Colonic mucosa (tissue), 4 donors: ENCODE results near the gene PLEKHG5. TPM values are rescaled to one million over a fixed set of nuclear protein-coding genes. Genes with fewer than 3 reads are reported as not detected.

ENCODE experiments used
- DNase-seq: peaks from one replicate; pipeline ENCODE4 v3.0.0-alpha.2; 2020
- H3K27ac ChIP-seq: fragments of 200-600 bp; one replicate; pipeline ENCODE4 v1.8.0; 2021
- H3K27me3 ChIP-seq: fragments of 200-600 bp; one replicate; pipeline ENCODE4 v1.8.0; 2021
- H3K36me3 ChIP-seq: fragments of 200-600 bp; one replicate; pipeline ENCODE4 v1.8.0; 2021
- H3K4me1 ChIP-seq: fragments of 200-600 bp; one replicate; pipeline ENCODE4 v1.8.0; 2021; ENCODE audit warnings: mild to moderate bottlenecking
- H3K4me3 ChIP-seq: fragments of 200-600 bp; one replicate; pipeline ENCODE4 v1.8.0; 2021
- H3K9ac ChIP-seq, 2 donors: one replicate each; pipeline ENCODE4 v1.7.0; 2013; ENCODE audit warnings: control low read depth in 2 of 2, low read depth in 2 of 2, low read length in 2 of 2
- H3K9me3 ChIP-seq: fragments of 200-600 bp; one replicate; pipeline ENCODE4 v1.8.0; 2021
- intact Hi-C: fragments of 100-400 bp; cut with DNase I; formaldehyde crosslinking; loops from one replicate; pipeline ENCODE4 v1.14.1; 2022
- total RNA-seq, 2 donors: library from RNA; stranded (reverse); fragmentation: NEBNext Ultra II Directional in 1 of 2; extraction: Animal tissue kit (Norgen Biotek cat#: 25700) in 1 of 2; gene quantifications; one replicate each; pipeline ENCODE4 v1.2.1, GENCODE V29; 2021
- TF ChIP-seq, protein P1 (sequence below): fragments of 200-600 bp; IDR thresholded peaks from one replicate; pipeline ENCODE4 v1.8.0; 2022; ENCODE audit warnings: antibody characterized with exemption, mild to moderate bottlenecking
- donor health status: healthy.
- donor health status: DM: no; HTN: no; CAD: no.
- donor health status: DM: no; HTN: no; CAD: no.

The PLEKHG5 gene
- 10 to 100 TPM; 13.9 to 19.6 TPM for total RNA-seq

DNA sequence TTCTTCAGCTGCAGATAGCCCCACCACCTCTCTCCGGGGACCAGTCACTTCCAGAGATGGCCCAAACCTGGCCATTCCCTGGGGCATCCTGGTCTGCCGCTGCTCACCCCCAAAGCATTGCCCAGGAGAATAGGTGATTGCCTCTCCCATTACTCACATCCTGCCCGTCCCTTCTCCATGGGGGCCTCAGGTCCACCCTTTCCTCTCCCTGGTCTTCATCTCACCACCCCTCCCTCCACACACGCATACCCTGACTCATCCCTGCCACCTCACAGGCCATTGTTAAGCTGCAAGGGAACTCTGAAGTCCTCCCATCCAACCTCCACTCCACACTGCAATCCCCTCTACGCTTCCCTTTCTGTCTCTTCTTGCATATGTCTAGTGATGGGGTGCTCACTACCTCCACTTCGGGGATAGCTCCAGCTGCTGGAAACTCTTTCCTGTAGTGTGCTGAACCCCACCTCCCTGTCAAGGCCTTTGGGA is at the start of gene PLEKHG5:
Gene PLEKHG5 (minus strand): TSS at position 188 of the 483 bp plus-strand sequence. CDS start 14,096 bp downstream, outside the sequence.
- Histone ChIP-seq H3K27ac (peak within 1 kb of the TSS; percentile 67), H3K4me3 (peak within 1 kb of the TSS; percentile 81), H3K9me3 (no peaks in the 10 kb centered on the region), H3K27me3 (peaks cover under 1% of the 10 kb centered on the region), H3K9ac (peak within 1 kb of the TSS; percentile 79 to 84), H3K36me3 (no peaks in the 10 kb centered on the region), H3K4me1 (peaks cover 3% of the 10 kb centered on the region)
- no peak for DNase-seq
- intact Hi-C loops, result no loop called here
- TF ChIP-seq, protein P1, sequence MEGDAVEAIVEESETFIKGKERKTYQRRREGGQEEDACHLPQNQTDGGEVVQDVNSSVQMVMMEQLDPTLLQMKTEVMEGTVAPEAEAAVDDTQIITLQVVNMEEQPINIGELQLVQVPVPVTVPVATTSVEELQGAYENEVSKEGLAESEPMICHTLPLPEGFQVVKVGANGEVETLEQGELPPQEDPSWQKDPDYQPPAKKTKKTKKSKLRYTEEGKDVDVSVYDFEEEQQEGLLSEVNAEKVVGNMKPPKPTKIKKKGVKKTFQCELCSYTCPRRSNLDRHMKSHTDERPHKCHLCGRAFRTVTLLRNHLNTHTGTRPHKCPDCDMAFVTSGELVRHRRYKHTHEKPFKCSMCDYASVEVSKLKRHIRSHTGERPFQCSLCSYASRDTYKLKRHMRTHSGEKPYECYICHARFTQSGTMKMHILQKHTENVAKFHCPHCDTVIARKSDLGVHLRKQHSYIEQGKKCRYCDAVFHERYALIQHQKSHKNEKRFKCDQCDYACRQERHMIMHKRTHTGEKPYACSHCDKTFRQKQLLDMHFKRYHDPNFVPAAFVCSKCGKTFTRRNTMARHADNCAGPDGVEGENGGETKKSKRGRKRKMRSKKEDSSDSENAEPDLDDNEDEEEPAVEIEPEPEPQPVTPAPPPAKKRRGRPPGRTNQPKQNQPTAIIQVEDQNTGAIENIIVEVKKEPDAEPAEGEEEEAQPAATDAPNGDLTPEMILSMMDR, result no peak

DNA sequence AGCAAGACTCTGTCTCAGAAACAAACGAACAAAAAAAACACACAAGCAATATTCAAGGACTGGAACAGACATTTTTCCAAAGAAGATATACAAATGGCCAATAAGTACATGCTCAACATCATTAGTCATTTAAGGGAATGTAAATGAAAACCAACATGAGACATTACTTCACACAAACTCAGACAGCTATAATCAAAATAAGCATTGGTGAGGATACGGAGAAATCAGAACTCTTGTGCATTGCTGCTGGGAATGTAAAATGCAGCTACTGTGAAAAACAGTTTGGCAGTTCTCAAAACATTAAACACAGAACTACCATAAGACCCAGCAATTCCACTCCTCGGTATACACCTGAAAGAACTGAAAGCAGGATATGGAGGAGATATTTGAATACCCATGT is 47.5 kb upstream of the PLEKHG5 start:
- TF ChIP-seq, protein P1, result no peak

DNA sequence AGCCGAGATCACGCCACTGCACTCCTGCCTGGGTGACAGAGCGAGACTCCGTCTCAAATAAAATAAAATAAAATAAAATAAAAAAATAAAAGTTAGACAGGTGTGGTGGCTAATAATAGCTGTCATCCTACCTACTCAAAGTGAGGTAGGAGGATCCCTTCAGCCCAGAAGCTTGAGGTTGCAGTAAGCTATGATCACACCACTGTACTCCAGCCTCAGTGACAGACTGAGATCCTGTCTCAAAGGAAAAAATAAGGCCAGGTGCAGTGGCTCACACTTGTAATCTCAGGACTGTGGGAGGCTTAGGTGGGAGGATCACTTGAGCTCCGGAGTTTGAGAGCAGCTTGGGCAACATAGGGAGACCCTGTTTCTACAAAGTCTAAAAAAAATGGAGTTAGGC is 44.8 kb upstream of the PLEKHG5 start:
- H3K36me3 ChIP-seq, result peaks cover 18% of the 10 kb centered on the region

More for the DNA sequence above, 47.5 kb upstream of the PLEKHG5 start:
- Histone ChIP-seq H3K36me3 (no peaks in the 10 kb centered on the region), H3K9ac (no peak overlapping the region), H3K27ac (no peak overlapping the region), H3K4me3 (no peak overlapping the region), H3K27me3 (no peaks in the 10 kb centered on the region), H3K9me3 (no peaks in the 10 kb centered on the region), H3K4me1 (no peaks in the 10 kb centered on the region)
- no peak for DNase-seq
- intact Hi-C loops, result no loop called here

DNA sequence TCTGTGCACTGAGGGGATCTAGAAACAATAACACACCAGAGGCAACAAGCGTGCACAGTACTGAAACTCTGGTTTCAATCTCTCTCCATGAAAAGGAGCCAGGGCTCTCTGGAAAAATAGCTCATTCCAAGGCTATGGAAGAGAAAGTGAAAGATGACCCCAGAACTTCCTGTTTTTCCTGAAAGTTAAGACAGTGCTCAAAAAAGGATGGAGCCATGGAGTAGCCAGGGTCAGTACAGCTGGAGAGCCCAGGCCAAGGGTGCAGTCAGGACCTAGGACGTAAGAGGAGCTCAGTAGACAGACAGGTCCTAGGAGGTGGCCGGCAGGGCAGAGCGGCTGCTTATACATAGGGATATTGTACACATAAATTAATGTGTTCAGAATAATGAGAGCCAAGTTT is 43.7 kb upstream of the PLEKHG5 start:
- H3K4me1 ChIP-seq, result no peaks in the 10 kb centered on the region
- H3K36me3 ChIP-seq, result peaks cover 18% of the 10 kb centered on the region
- no peak for DNase-seq
- no peak overlapping the region for H3K27ac ChIP-seq
- H3K9me3 ChIP-seq, result no peaks in the 10 kb centered on the region
- TF ChIP-seq, protein P1, result no peak
- no peaks in the 10 kb centered on the region for H3K27me3 ChIP-seq
- intact Hi-C loops, result no loop called here
- H3K4me3 ChIP-seq, result no peak overlapping the region
- H3K9ac ChIP-seq, result no peak overlapping the region

More for the DNA sequence above, 44.8 kb upstream of the PLEKHG5 start:
- Histone ChIP-seq H3K9ac (no peak overlapping the region), H3K4me1 (no peaks in the 10 kb centered on the region), H3K27me3 (no peaks in the 10 kb centered on the region), H3K27ac (no peak overlapping the region), H3K4me3 (no peak overlapping the region), H3K9me3 (no peaks in the 10 kb centered on the region)
- TF ChIP-seq, protein P1, result no peak
- intact Hi-C loops, result no loop called here
- no peak for DNase-seq

- Histone ChIP-seq H3K9me3 (no peaks in the 10 kb centered on the region), H3K27me3 (no peaks in the 10 kb centered on the region), H3K36me3 (peaks cover 18% of the 10 kb centered on the region), H3K27ac (no peak overlapping the region), H3K4me3 (no peak overlapping the region), H3K9ac (no peak overlapping the region), H3K4me1 (no peaks in the 10 kb centered on the region)
- TF ChIP-seq, protein P1, result no peak
- intact Hi-C loops, result no loop called here
- DNase-seq, result no peak
Observed at GRCh38 chr1:6534248-6534822, 42.9 kb upstream of the PLEKHG5 start.
